H1 (cell line): ENCODE measurements around the gene TUBAL3. TPM values are rescaled to one million over a fixed set of nuclear protein-coding genes. Genes with fewer than 3 reads are reported as not detected.

Source experiments
- CTCF ChIA-PET: fragments of 300-600 bp; sonication (Branson Sonifier 250); formaldehyde crosslinking; loops from one replicate; lab custom pipeline; 2021; ENCODE audit not compliant: partially characterized antibody; lab: Charles Lee
- POLR2A ChIA-PET: fragments of 300-600 bp; sonication (Branson Sonifier 250); formaldehyde crosslinking; loops from one replicate; lab custom pipeline; 2021; ENCODE audit warnings: inconsistent platforms; ENCODE audit not compliant: partially characterized antibody; lab: Charles Lee
- DNase-seq, 2 experiments: peaks; one replicate each; pipeline versions ENCODE4 v3.0.0 to v3.0.0-alpha.2; 2010 to 2022; ENCODE audit warnings: low spot score in 2 of 2, low read depth in 1 of 2, mixed read lengths in 1 of 2
- FAIRE-seq: peaks from 2 replicates; lab custom pipeline; 2011; peaks lifted over from hg19 to GRCh38; lab: Jason Lieb, UNC
- H2AFZ ChIP-seq: 2 replicates; pipeline ENCODE4 v1.8.1; 2012; ENCODE audit warnings: low read length, inconsistent platforms
- H2AK5ac ChIP-seq: 2 replicates; pipeline ENCODE4 v1.6.1; 2013; ENCODE audit warnings: low read depth, low read length
- H2BK120ac ChIP-seq: replicated peaks from 2 replicates; pipeline ENCODE3; 2013; ENCODE audit warnings: low read depth, low read length, inconsistent platforms
- H2BK12ac ChIP-seq: 2 replicates; pipeline ENCODE4 v1.6.1; 2013; ENCODE audit warnings: low read depth, low read length
- H2BK15ac ChIP-seq: 2 replicates; pipeline ENCODE4 v1.6.1; 2013; ENCODE audit warnings: low read length
- H2BK20ac ChIP-seq: 2 replicates; pipeline ENCODE4 v1.6.1; 2013; ENCODE audit warnings: low read length
- H2BK5ac ChIP-seq: 2 replicates; pipeline ENCODE4 v1.6.1; 2013; ENCODE audit warnings: low read depth, low read length
- H3K14ac ChIP-seq: 2 replicates; pipeline ENCODE4 v1.6.1; 2013; ENCODE audit warnings: inconsistent platforms; ENCODE audit not compliant: insufficient read length
- H3K18ac ChIP-seq: 2 replicates; pipeline ENCODE4 v1.6.1; 2013; ENCODE audit warnings: low read length; ENCODE audit errors: extremely low read depth
- H3K23ac ChIP-seq: 2 replicates; pipeline ENCODE4 v1.6.1; 2013; ENCODE audit warnings: inconsistent platforms; ENCODE audit not compliant: insufficient read length
- H3K23me2 ChIP-seq: 2 replicates; pipeline ENCODE4 v1.6.1; 2013; ENCODE audit warnings: low read depth, low read length
- H3K27ac ChIP-seq: 2 replicates; pipeline ENCODE4 v1.6.1; 2011; ENCODE audit warnings: low read depth, low read length, inconsistent platforms
- H3K27me3 ChIP-seq, 4 experiments: replicated peaks in 1 of 4; 1 replicate in 1 of 4; 2 replicates in 3 of 4; pipeline versions ENCODE4 v1.6.1 to v1.8.1; 2011 to 2013; ENCODE audit warnings: low read length in 3 of 4, mild to moderate bottlenecking in 3 of 4, inconsistent platforms in 2 of 4, mixed read lengths in 2 of 4, moderate library complexity in 1 of 4; ENCODE audit not compliant: control insufficient read depth in 3 of 4, insufficient read depth in 3 of 4; ENCODE audit errors: extremely low read depth in 1 of 4
- H3K36me3 ChIP-seq, 4 experiments: 2 replicates each; pipeline versions ENCODE4 v1.6.1 to v1.8.1; 2011 to 2013; ENCODE audit warnings: mild to moderate bottlenecking in 4 of 4, low read length in 3 of 4, moderate library complexity in 2 of 4, control low read depth in 1 of 4, inconsistent platforms in 1 of 4; ENCODE audit not compliant: insufficient read depth in 4 of 4, control insufficient read depth in 2 of 4
- H3K4ac ChIP-seq: replicated peaks from 2 replicates; pipeline ENCODE3; 2013; ENCODE audit warnings: low read length, low read depth, mixed read lengths, inconsistent platforms; ENCODE audit not compliant: insufficient read length
- H3K4me1 ChIP-seq, 4 experiments: replicated peaks in 1 of 4; 1 replicate in 1 of 4; 2 replicates in 3 of 4; pipeline versions ENCODE4 v1.6.1 to v1.8.1; 2011 to 2013; ENCODE audit warnings: low read length in 3 of 4, inconsistent platforms in 2 of 4, mixed read lengths in 1 of 4; ENCODE audit not compliant: insufficient read depth in 4 of 4, control insufficient read depth in 3 of 4
- H3K4me2 ChIP-seq, 2 experiments: 2 replicates each; pipeline versions ENCODE4 v1.6.1 to v1.8.1; 2011 to 2013; ENCODE audit warnings: low read depth in 2 of 2, low read length in 2 of 2, control low read depth in 1 of 2, inconsistent platforms in 1 of 2, mild to moderate bottlenecking in 1 of 2; ENCODE audit not compliant: insufficient read depth in 1 of 2
- H3K4me3 ChIP-seq, 4 experiments: fragments of 200-600, 300-600 bp in 1 of 4; sonication (generic), shearing (Covaris generic), sonication (Bioruptor Twin) in 1 of 4; 2 replicates each; pipeline versions ENCODE4 v1.5.1 to v1.8.1; 2011 to 2016; ENCODE audit warnings: low read length in 4 of 4, low read depth in 3 of 4, control low read depth in 2 of 4, inconsistent platforms in 2 of 4, mild to moderate bottlenecking in 2 of 4, mixed read lengths in 1 of 4, moderate library complexity in 1 of 4; ENCODE audit not compliant: insufficient read depth in 2 of 4; ENCODE audit errors: extremely low read depth in 1 of 4
- H3K56ac ChIP-seq: replicated peaks from 2 replicates; pipeline ENCODE3; 2013; ENCODE audit warnings: low read depth, mild to moderate bottlenecking, mixed read lengths, low read length, inconsistent platforms; ENCODE audit not compliant: insufficient read length
- H3K79me1 ChIP-seq: 2 replicates; pipeline ENCODE4 v1.6.1; 2013; ENCODE audit warnings: low read depth, low read length, control low read depth
- H3K79me2 ChIP-seq, 2 experiments: 2 replicates each; pipeline versions ENCODE4 v1.6.1 to v1.8.1; 2012 to 2013; ENCODE audit warnings: low read length in 2 of 2, mild to moderate bottlenecking in 2 of 2, inconsistent platforms in 1 of 2; ENCODE audit not compliant: insufficient read depth in 2 of 2, control insufficient read depth in 1 of 2
- H3K9ac ChIP-seq, 4 experiments: replicated peaks in 1 of 4; 1 replicate in 1 of 4; 2 replicates in 3 of 4; pipeline versions ENCODE4 v1.6.1 to v1.8.1; 2011 to 2013; ENCODE audit warnings: low read depth in 3 of 4, low read length in 3 of 4, control low read depth in 2 of 4, mild to moderate bottlenecking in 2 of 4, moderate library complexity in 2 of 4, inconsistent platforms in 1 of 4; ENCODE audit errors: extremely low read depth in 1 of 4
- H3K9me3 ChIP-seq, 2 experiments: 2 replicates each; pipeline versions ENCODE4 v1.6.1 to v1.8.1; 2012 to 2013; ENCODE audit warnings: mild to moderate bottlenecking in 2 of 2, moderate library complexity in 2 of 2, control low read depth in 1 of 2, inconsistent platforms in 1 of 2, low read depth in 1 of 2, low read length in 1 of 2, mixed read lengths in 1 of 2; ENCODE audit not compliant: insufficient read depth in 2 of 2
- H4K20me1 ChIP-seq, 2 experiments: replicated peaks in 1 of 2; 2 replicates each; pipeline versions ENCODE3 to v1.8.1; 2011 to 2013; ENCODE audit warnings: inconsistent platforms in 2 of 2, low read length in 2 of 2, mild to moderate bottlenecking in 1 of 2; ENCODE audit not compliant: insufficient read depth in 2 of 2, control insufficient read depth in 1 of 2
- H4K5ac ChIP-seq: 2 replicates; pipeline ENCODE4 v1.6.1; 2013; ENCODE audit warnings: low read length, low read depth, mixed read lengths, inconsistent platforms; ENCODE audit not compliant: insufficient read length
- H4K8ac ChIP-seq: 2 replicates; pipeline ENCODE4 v1.8.0; 2013; ENCODE audit warnings: mild to moderate bottlenecking, moderate library complexity, low read length, inconsistent platforms; ENCODE audit not compliant: insufficient read depth; ENCODE audit errors: extremely low read depth
- H4K91ac ChIP-seq: replicated peaks from 2 replicates; pipeline ENCODE3; 2013; ENCODE audit warnings: low read length, mixed read lengths, inconsistent platforms; ENCODE audit not compliant: insufficient read length
- CREB1 ChIP-seq: IDR thresholded peaks from 2 replicates; pipeline ENCODE4 v1.6.1; 2012; ENCODE audit warnings: inconsistent platforms
- POU5F1 ChIP-seq: IDR thresholded peaks from 2 replicates; pipeline ENCODE4 v1.6.1; 2011; ENCODE audit warnings: low read depth, mild to moderate bottlenecking, low read length, moderate library complexity
- USF2 ChIP-seq: IDR thresholded peaks from 2 replicates; pipeline ENCODE4 v1.6.1; 2011; ENCODE audit warnings: low read length, improper control_type of control experiment
- WGBS, 2 experiments: shearing (Covaris generic) in 1 of 2; methylation state at CpG; one replicate each; pipeline versions ENCODE4 v1.1.6 to v1.1.7; 2013 to 2015; ENCODE audit warnings: low lambda C conversion rate in 2 of 2, mixed read lengths in 2 of 2, inconsistent platforms in 1 of 2, low coverage in 1 of 2, missing lambda C conversion rate in 1 of 2; ENCODE audit not compliant: insufficient replicate concordance in 2 of 2, insufficient coverage in 1 of 2, insufficient read length in 1 of 2; ENCODE audit errors: extremely low coverage in 1 of 2, missing lambda C conversion rate in 1 of 2; 5-methylcytosine and 5-hydroxymethylcytosine counted together
- polyA plus RNA-seq, 7 experiments: library from polyadenylated mRNA; depleted of rRNA in 3 of 7; stranded (reverse) in 5 of 7; unstranded in 2 of 7; fragments of >200 nt in 5 of 7; fragments of 200-250 nt in 2 of 7; gene quantifications; 1 replicate in 5 of 7; 2 replicates in 1 of 7; 4 replicates in 1 of 7; pipeline versions ENCODE4 v1.2.1 to v1.2.3, GENCODE V29; 2011 to 2013; ENCODE audit warnings: missing spikeins in 2 of 7, mixed read lengths in 2 of 7
- total RNA-seq: library from RNA; stranded (reverse); fragmentation: NEBNext Ultra II Directional; extraction: Animal tissue kit (Norgen Biotek cat#: 25700); gene quantifications from 2 replicates; pipeline ENCODE4 v1.2.1, GENCODE V29; 2021

TUBAL3 gene
- total and polyA plus RNA-seq, 2 of the 8 experiments (the other 6 are each of a cell fraction or from before 2014, with no cell fraction given) = 0.17 TPM; not detected in 1

GRCh38 chr10:5369362-5370158 lies 35.1 kb downstream of the TUBAL3 start:
- H4K20me1 ChIP-seq = peaks cover 0 to 3% of the 10 kb centered on the region in 2 experiments
- H3K4me2 ChIP-seq = no peak overlapping the region
- H3K4me1 ChIP-seq = no peaks in the 10 kb centered on the region; a peak in 1 of 7 replicates
- ChIA-PET CTCF (interaction anchor here (1.0 to 2.0 kb wide), 2 partner anchors 10 to 14 kb away, joined by 4 to 5 read pairs; no protein-coding TSS in a partner anchor), POLR2A (no interaction called here)
- no peak for FAIRE-seq
- no peak overlapping the region for H3K56ac ChIP-seq
- DNase-seq = no peak
- no peak overlapping the region for H3K4me3 ChIP-seq
- TF ChIP-seq USF2 (no peak), POU5F1 (no peak), CREB1 (no peak)
- no peaks in the 10 kb centered on the region; a peak in 1 of 8 replicates for H3K36me3 ChIP-seq
- H2AFZ ChIP-seq = no peak overlapping the region
- H2BK5ac ChIP-seq = no peak overlapping the region
- 87% methylated on average over 16 of the region's 16 CpGs; no CpG with 5 or more reads in 1 of the 2 experiments for WGBS, 2 experiments
- H3K27me3 ChIP-seq = no peaks in the 10 kb centered on the region; a peak in 1 of 7 replicates
- H3K4ac ChIP-seq = no peak overlapping the region
- no peak overlapping the region for H3K9ac ChIP-seq
- no peaks in the 10 kb centered on the region for H3K79me1 ChIP-seq
- H2BK12ac ChIP-seq = no peak overlapping the region
- no peaks in the 10 kb centered on the region for H3K79me2 ChIP-seq
- H3K27ac ChIP-seq = no peak overlapping the region
- H2BK20ac ChIP-seq = no peak overlapping the region
- no peak overlapping the region for H4K91ac ChIP-seq
- H3K23ac ChIP-seq = no peak overlapping the region
- no peak overlapping the region for H2AK5ac ChIP-seq
- H2BK15ac ChIP-seq = no peak overlapping the region
- H3K14ac ChIP-seq = no peak overlapping the region
- no peak overlapping the region for H4K8ac ChIP-seq
- H3K18ac ChIP-seq = no peak overlapping the region
- no peak overlapping the region for H4K5ac ChIP-seq
- peaks cover 15% of the 10 kb centered on the region for H3K23me2 ChIP-seq
- peaks cover 2 to 12% of the 10 kb centered on the region in 2 experiments; a peak in 3 of 4 replicates for H3K9me3 ChIP-seq
- H2BK120ac ChIP-seq = no peak overlapping the region
